Kidney glomerular epithelial cell (primary cell): ENCODE results near the gene LGR4.
A peak's percentile ranks its signal among the peaks of the same experiment; 100 is the strongest.

Source experiments
- DNase-seq: peaks from one replicate; lab custom pipeline; 2025; lab: John Stamatoyannopoulos, UW

LGR4 gene

GRCh38 chr11:27485930-27486773, 13.6 kb upstream of the LGR4 start:
- peak; percentile 38 for DNase-seq

DNA sequence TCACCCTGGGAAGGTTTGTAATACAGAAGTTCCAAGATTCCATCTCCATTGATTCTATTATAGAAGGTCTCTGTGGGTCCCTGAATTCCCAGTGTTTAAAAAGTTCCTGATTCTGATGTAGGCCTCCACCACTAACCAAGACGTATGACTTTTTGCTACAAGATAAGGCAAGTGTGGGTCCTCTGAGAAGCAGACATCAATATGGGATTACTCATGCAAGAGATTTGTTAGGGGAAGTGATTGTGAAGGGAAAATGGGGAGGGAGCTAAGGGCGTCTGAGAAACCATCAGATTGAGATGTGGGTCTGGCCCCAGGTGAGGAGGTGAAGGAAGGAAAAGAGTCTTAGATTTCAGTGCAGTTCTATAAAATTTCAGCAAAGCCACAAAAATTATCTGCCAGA, 10.2 kb upstream of the LGR4 start:
- DNase-seq: no peak

DNA sequence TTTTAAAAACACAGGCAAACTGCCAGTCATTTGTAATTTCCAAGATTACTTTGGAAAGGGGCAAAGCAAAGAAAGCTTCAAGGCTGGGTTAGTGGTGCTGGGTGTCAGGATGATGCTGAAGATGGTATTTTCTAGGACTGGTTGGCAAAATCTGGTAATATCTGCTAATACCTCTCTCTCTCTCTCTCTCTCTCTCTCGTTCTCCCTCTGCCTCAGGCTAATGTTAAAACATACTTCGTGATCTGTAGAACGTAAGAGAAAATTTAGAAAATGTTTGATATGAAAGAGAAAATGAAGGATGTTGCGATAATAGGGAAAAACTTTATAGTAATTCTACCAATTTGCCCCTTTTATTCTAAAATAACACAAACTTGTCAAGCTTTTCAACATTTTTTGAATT, 9.4 kb upstream of the LGR4 start:
- DNase-seq: no peak

- DNase-seq: no peak
Measured at GRCh38 chr11:27477831-27478230, 5.2 kb upstream of the LGR4 start.

GRCh38 chr11:27477243-27477642, 4.7 kb upstream of the LGR4 start:
- DNase-seq: no peak

DNA sequence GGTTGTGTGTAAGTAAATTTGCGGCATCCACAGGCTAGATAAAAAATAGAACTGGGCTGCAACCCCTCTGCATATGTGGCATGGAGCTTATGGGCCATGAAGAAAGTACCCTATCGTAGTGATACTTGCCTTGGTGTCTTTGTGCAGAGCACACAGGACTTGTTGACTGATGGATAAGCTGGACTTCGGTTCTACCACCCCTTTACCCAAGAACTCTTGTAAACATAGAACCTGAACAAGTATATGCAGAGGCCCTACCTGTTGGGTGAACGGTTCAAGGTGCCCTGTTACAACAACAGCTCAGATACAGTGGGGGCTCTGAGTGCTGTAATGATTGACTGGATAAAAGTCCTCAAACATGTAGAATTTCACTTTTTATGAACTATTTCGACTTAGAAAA, 3.0 kb upstream of the LGR4 start:
- no peak for DNase-seq

GRCh38 chr11:27473017-27473406, 422 bp upstream of the LGR4 start:
- no peak for DNase-seq

DNA sequence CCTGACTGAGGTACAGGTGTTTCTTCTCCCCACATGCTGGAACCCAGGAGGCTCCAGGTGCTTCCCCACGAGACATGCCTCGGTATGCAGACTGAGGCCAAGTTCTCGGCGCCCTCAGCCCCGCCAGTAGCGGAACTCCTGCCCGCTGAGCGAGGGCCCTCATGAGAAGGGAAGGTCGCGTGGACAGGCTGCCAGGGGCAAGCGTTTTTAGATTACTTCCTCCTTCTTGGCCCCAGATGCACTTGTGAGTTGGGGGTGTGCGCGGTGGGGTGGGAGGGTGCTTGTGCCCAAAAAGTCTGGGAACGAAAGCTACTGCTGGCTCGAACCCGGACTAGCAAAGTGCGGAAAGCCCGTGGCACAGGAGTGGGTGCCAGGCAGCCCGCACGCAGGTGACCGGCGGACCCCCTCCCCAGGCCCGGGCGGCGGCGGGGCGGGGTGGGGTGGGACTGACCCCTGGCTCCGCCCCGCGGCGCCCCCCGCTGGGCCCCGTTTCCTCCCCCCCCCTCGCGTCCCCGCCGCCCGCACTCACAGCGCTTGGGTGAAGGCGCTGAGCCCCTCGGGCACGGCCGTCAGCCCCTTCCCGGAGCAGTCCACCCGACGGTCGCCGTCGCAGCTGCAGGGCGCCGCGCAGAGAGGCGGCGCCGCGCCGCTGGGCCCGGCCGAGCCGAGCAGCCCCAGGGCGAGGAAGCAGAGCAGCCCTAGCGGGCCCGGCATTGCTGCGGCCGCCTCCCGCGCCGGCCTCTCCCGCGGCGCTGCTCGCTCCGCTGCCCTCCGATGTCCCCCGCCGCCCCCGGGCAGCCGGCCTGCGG, 797 bp downstream of the LGR4 start:
- DNase-seq: no peak

DNA sequence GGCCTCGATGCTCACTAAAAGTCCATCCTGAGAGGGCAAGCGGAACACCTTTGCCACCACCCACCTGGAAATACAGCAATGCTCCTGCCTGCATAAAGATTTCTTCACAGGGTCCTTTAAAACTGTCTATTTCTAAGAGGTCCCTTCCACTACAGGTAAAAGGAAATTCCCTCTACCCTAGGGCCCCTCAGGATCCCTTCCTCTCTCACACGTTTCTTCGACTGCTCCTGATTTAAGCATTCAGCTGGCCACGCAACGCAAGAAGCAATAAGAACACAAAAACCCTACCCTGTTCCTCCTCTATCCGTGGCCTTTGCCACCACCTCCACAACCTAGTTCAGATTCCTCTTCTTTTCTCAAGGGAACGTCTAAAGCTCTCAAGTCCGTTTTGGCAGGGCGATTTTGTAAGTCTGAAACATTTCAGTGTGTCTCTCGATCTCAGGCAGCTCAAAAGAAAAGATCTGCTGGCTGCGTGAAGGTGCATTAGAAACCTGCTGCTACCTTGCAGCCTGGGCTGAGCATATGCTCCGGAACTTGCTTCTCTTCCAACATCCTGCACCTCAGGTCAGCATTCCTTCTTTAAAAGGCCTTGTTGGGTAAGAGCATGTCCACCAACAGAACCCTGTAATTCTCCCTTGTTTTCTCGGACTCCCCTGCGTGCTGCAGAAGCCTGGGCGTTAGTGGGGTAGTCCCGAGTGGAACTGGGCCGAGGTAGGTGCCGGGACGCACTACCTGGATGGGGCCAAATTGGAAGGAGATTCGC, 1.6 kb downstream of the LGR4 start:
- DNase-seq: no peak

DNA sequence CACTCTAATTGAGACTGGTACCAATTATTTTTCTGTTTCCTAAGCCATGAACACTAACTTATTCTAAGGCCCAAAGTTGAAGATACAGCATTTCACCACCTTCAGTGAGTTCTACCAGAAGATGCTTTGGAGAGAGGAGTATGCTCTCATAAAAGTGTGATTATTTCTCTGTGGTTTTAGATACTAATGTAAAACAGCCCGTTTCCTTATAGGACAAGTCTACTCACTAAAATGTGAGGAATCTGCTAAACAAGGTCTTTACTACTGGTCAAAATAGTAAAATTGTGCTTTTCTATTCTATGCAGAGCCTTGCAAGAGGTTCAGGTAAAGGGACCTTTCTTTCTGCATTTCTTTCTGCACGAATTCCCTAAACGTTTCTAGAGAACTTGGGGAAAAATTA, 2.4 kb downstream of the LGR4 start:
- DNase-seq: no peak

DNA sequence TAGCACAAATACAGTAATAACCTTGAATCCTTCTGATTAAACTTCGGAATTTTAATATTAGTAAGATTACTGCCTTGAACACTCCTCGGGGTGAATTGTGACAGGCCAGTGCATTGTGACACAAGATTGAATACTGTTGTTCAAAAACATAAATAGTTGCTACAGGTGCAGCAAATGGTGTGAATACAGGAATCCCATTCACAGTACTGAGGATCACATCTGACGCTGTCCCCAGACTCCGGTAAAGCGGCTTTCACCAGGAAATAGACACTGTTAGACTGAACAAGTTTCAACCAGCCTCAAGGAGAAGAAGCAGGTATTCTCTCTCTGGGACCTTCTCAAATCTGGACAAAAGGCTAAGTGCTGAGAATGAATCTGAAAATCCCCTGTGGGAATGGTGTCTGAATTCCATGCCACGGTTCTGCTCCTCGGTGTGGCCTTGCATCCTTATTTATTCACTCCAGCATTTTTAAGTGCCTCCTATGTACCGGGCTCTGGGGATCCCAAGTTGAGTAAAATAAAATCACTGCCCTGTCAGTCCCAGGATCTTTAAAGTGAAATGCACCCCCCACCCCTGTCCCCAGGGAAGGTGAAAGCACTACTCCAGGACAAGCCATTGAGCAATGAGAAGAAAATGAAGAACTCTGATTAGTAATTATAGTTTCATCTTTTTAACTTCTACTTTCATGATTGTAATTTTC, 3.4 kb downstream of the LGR4 start:
- DNase-seq: peak; percentile 56

DNA sequence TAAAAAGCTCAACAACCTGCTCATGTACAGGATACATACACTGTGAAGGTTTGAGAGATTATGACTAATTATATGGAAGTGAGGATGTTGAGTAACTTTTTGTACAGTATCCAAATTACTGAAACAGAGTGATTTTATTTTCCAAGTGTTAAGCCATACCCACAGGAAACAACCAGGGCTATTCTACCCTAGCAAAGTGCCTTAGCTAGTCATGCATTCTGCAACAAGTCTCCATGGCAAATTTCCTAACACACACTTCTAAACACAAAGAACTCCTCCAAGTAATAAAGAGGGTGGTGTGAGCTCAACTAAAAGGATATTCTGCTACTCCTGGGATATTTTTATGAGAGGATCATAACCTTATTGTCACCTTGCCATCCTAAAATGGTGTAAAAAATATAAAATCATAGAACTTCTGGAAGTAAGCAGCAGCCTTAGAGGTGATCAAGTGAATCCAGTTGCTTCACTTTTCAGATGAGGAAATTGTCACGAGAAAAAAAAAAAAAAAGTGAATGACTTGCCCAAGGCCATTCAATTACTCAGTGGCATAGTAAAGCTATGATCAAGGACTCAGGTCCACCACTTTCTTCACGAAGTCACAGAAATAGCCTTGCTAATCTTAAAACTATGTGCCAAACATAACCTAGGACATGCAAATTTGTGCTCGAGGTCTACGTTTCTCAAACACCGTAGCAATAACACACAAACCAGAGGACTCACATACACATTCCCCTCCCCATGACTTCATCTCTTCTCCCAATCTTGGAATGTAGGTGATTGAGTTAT, 4.2 kb downstream of the LGR4 start:
- DNase-seq: peak; percentile 90

DNA sequence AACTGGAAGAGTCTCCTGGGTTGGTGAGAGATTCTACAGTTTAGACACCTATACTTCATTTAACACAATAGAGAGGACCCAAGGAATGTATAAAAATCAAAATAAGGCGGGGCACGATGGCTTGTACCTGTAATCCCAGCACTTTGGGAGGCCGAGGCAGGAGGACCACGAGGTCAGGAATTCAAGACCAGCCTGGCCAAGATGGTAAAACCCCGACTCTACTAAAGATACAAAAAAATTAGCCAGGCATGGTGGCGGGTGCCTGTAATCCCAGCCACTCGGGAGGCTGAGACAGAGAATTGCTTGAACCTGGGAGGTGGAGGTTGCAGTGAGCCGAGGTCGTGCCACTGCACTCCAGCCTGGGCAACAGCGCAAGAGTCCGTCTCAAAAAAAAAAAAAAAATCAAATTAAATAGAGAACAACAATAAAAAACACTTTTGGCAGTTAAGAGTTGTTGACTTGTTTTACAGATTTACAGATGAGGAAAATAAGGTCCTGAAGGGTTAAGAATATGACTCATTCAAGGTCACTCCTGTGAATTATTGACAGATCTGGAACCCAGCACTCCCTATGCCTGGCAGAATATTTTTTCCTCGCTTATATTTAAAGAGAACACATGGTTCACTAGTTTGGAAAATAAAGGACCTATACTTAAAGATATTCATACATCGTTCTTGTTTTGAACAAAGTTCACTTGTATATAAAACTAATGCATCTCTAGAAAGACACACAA, 5.2 kb downstream of the LGR4 start:
- DNase-seq: peak; percentile 32

GRCh38 chr11:27466363-27466762, 6.2 kb downstream of the LGR4 start:
- DNase-seq: no peak

DNA sequence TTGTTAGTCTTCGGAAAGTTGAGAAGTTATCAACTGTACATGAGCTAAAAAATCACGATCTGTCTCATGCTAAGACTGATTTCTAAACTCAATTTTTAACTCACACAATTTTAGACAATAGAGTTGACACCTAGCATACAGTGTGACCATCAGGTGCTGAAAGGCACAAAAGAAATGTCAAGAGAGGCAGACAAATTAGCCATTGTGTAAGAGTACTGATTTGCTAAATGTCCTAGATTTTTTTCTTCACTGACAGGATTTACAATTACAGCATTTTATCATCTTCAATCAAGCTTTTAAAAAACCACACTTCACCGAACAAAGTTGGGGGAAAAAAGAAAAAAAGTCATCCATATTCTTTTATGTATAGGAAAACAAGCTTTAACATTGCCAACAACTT, 7.0 kb downstream of the LGR4 start:
- DNase-seq: no peak

DNA sequence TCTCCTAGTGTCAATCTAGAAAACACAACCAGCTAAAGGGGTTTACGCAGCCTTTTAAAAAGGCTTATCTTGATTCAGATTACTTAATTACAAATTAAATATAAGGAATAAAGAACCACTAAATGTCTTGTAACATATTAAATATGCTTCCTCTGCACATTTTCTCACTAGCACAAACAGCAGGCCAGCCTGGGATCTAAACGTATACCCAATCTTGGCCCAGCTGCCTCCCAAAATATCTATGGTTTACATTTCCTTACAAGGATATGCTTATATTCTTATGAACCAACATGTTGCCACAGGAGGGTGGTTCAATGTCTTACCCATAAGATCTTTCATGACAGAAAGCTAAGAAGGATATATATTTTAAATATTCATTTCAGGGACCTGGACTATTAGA, 7.7 kb downstream of the LGR4 start:
- no peak for DNase-seq

- DNase-seq: peak; percentile 55
Measured at GRCh38 chr11:27464289-27464696, 8.3 kb downstream of the LGR4 start.

GRCh38 chr11:27462543-27462942, 10.0 kb downstream of the LGR4 start:
- peak; percentile 53 for DNase-seq

GRCh38 chr11:27460158-27460978, 12.2 kb downstream of the LGR4 start:
- peak; percentile 32 for DNase-seq

GRCh38 chr11:27459191-27459590, 13.4 kb downstream of the LGR4 start:
- peak; percentile 83 for DNase-seq
